H1 (cell line): ENCODE measurements around the gene SERPINE3. TPM values are rescaled to one million over a fixed set of nuclear protein-coding genes. Genes with fewer than 3 reads are reported as not detected.

Experiments
- CTCF ChIP-seq, 3 experiments: IDR thresholded peaks; 1 replicate in 2 of 3; 2 replicates in 1 of 3; pipeline versions ENCODE4 v1.5.1 to v1.6.1; 2011; ENCODE audit warnings: low read length in 3 of 3, mild to moderate bottlenecking in 3 of 3, inconsistent platforms in 2 of 3, low read depth in 1 of 3, moderate library complexity in 1 of 3; ENCODE audit not compliant: insufficient read depth in 1 of 3; ENCODE audit errors: control extremely low read depth in 1 of 3
- HDAC2 ChIP-seq, 2 experiments: fragments of 300-600 bp in 1 of 2; sonication (generic) in 1 of 2; IDR thresholded peaks; 2 replicates each; pipeline ENCODE4 v1.6.1; 2011 to 2012; ENCODE audit warnings: low read depth in 2 of 2, low read length in 2 of 2, mild to moderate bottlenecking in 2 of 2, moderate library complexity in 2 of 2, borderline replicate concordance in 1 of 2, inconsistent platforms in 1 of 2
- MAX ChIP-seq: IDR thresholded peaks from 2 replicates; pipeline ENCODE4 v1.6.1; 2012; ENCODE audit warnings: inconsistent platforms
- NRF1 ChIP-seq: IDR thresholded peaks from 2 replicates; pipeline ENCODE4 v1.6.1; 2011; ENCODE audit warnings: mild to moderate bottlenecking, low read depth, low read length, improper control_type of control experiment
- SAP30 ChIP-seq: fragments of 300-600 bp; sonication (generic); IDR thresholded peaks from 2 replicates; pipeline ENCODE4 v1.7.1; 2012; ENCODE audit warnings: low read length, moderate library complexity, mild to moderate bottlenecking, inconsistent platforms; ENCODE audit not compliant: insufficient read depth, insufficient replicate concordance
- TEAD4 ChIP-seq: IDR thresholded peaks from 2 replicates; pipeline ENCODE4 v1.6.1; 2012; ENCODE audit warnings: low read depth, low read length, inconsistent platforms, mixed read lengths
- polyA plus RNA-seq, 7 experiments: library from polyadenylated mRNA; depleted of rRNA in 3 of 7; stranded (reverse) in 5 of 7; unstranded in 2 of 7; fragments of >200 nt in 5 of 7; fragments of 200-250 nt in 2 of 7; gene quantifications; 1 replicate in 5 of 7; 2 replicates in 1 of 7; 4 replicates in 1 of 7; pipeline versions ENCODE4 v1.2.1 to v1.2.3, GENCODE V29; 2011 to 2013; ENCODE audit warnings: missing spikeins in 2 of 7, mixed read lengths in 2 of 7
- total RNA-seq: library from RNA; stranded (reverse); fragmentation: NEBNext Ultra II Directional; extraction: Animal tissue kit (Norgen Biotek cat#: 25700); gene quantifications from 2 replicates; pipeline ENCODE4 v1.2.1, GENCODE V29; 2021

The SERPINE3 gene
- total and polyA plus RNA-seq, 2 of the 8 experiments (the other 6 are each of a cell fraction or from before 2014, with no cell fraction given) = 0.34 to 1.0 TPM

- peak; percentile 15 to 37 (median 29); a peak in 2 of 4 replicates for TF ChIP-seq CTCF (IDR thresholded peaks at IDR 0.05; ENCODE audit: control extremely low read depth in 1 of 3, insufficient read depth in 1 of 3, low read depth in 1 of 3, low read length in 3 of 3)
- peak; percentile 34; the same call in 1 of the 2 replicates for TF ChIP-seq TEAD4
- 0 out of 2 replicates have a peak, but pooled peaks have one; percentile 26 for TF ChIP-seq MAX
- TF ChIP-seq SAP30 = no peak
- 0 out of 2 replicates have a peak, but pooled peaks have one; percentile 0 for TF ChIP-seq NRF1
- peak in 1 of 2 experiments; percentile 83; a peak in 2 of 4 replicates for TF ChIP-seq HDAC2 (IDR thresholded peaks at IDR 0.05; ENCODE audit: borderline replicate concordance in 1 of 2, low read depth in 2 of 2, low read length in 2 of 2)
Observed at GRCh38 chr13:51328488-51328887, 11.0 kb upstream of the SERPINE3 start (continued).
